GM06990 (cell line): ENCODE measurements around the gene MRPL28.

Experiments
- DNase-seq: peaks from one replicate; pipeline ENCODE4 v3.0.0-alpha.2; 2011; ENCODE audit not compliant: insufficient read length; ENCODE audit errors: extremely low read depth
- H3K27me3 ChIP-seq: replicated peaks from 2 replicates; pipeline ENCODE4 v1.6.0; 2011; ENCODE audit warnings: low read length; ENCODE audit not compliant: control insufficient read depth, insufficient read depth
- H3K36me3 ChIP-seq: 2 replicates; pipeline ENCODE4 v1.5.1; 2011; ENCODE audit warnings: low read length; ENCODE audit not compliant: control insufficient read depth, insufficient read depth
- H3K4me3 ChIP-seq: replicated peaks from 2 replicates; pipeline ENCODE4 v1.5.1; 2011; ENCODE audit warnings: low read depth, mild to moderate bottlenecking, control low read depth, low read length
- TF ChIP-seq, protein P1 (sequence below): IDR thresholded peaks from 2 replicates; pipeline ENCODE4 v1.5.1; 2011; ENCODE audit warnings: low read length, control low read depth, mild to moderate bottlenecking, inconsistent platforms; ENCODE audit not compliant: insufficient read depth, poor library complexity, severe bottlenecking

The MRPL28 gene

DNA sequence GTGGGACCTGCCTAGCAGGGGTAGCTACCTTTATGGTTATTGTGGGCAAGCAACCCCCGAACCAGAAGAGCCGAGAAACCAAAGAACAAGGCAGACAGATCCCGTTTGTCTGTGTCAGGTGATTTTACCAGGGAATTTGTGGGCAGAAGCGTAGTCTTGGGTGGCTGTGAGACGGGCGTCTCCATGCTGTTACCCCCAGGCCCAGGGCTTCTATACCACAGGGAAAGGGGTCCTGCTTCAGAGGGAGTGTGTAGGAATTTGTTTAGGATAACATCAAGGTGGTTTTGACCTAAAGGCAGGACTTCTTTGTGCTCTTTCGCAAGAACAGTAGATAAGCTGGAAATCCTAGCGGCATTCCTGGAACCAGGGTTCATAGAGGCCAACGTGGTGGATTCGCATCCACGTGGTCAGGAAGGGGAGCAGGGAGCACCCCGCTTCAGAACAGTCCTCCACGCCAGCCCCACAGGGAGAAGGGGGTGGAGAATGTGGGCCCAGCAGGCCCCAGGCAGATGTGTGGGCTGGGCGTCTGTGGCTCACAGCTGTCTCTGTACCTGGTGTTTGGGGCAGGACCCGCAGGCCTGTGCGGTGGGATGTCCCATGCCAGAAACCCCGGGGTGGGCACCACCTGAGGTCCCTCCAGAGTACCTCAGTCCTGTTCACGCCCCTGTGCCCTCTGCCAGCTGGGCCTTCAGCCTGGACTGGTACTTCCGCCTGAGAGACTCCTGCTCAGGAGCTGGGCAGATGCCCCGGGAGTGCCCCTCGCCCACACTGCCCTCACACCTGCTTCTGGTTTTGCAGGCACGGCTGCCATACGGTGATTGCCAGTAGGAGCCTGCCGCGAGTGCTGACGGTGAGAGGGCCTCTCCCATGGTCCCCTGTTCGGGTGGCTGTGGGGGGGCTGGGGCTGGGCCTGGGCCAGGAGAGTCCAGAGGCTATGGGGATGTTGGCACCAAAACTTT lies 35.5 kb upstream of the MRPL28 start:
- Histone ChIP-seq H3K27me3 (no peaks in the 10 kb centered on the region), H3K36me3 (no peaks in the 10 kb centered on the region), H3K4me3 (no peak overlapping the region)
- TF ChIP-seq, protein P1, sequence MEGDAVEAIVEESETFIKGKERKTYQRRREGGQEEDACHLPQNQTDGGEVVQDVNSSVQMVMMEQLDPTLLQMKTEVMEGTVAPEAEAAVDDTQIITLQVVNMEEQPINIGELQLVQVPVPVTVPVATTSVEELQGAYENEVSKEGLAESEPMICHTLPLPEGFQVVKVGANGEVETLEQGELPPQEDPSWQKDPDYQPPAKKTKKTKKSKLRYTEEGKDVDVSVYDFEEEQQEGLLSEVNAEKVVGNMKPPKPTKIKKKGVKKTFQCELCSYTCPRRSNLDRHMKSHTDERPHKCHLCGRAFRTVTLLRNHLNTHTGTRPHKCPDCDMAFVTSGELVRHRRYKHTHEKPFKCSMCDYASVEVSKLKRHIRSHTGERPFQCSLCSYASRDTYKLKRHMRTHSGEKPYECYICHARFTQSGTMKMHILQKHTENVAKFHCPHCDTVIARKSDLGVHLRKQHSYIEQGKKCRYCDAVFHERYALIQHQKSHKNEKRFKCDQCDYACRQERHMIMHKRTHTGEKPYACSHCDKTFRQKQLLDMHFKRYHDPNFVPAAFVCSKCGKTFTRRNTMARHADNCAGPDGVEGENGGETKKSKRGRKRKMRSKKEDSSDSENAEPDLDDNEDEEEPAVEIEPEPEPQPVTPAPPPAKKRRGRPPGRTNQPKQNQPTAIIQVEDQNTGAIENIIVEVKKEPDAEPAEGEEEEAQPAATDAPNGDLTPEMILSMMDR = no peak
- DNase-seq = no peak

GRCh38 chr16:404971-405486 lies 34.7 kb upstream of the MRPL28 start:
- no peaks in the 10 kb centered on the region for H3K27me3 ChIP-seq
- TF ChIP-seq, protein P1 = no peak
- no peaks in the 10 kb centered on the region for H3K36me3 ChIP-seq
- no peak for DNase-seq
- H3K4me3 ChIP-seq = no peak overlapping the region

GRCh38 chr16:401468-402348 lies 31.4 kb upstream of the MRPL28 start, which contains the start of gene DECR2:
Gene DECR2, plus strand, starts transcription at chr16:401885. Its CDS starts 79 bp downstream, at chr16:401964.
- Histone ChIP-seq H3K27me3 (no peaks in the 10 kb centered on the region), H3K36me3 (no peaks in the 10 kb centered on the region; the same call in none of the 2 replicates), H3K4me3 (peak within 1 kb of the TSS; percentile 93)
- TF ChIP-seq, protein P1 = peak; percentile 58
- DNase-seq = peak; percentile 93

DNA sequence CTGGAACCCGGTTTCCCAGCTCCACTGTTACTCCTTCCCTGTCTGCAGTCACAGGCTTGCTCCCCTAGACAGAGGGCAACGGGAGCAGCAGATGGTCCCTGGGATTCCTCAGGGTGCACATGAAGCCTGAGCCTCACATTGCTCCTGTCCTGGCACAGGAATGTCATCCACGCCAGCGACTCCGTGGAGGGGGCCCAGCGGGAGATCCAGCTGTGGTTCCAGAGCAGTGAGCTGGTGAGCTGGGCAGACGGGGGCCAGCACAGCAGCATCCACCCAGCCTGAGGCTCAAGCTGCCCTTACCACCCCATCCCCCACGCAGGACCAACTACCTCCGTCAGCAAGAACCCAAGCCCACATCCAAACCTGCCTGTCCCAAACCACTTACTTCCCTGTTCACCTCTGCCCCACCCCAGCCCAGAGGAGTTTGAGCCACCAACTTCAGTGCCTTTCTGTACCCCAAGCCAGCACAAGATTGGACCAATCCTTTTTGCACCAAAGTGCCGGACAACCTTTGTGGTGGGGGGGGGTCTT lies 29.8 kb upstream of the MRPL28 start:
- no peak for DNase-seq
- Histone ChIP-seq H3K36me3 (no peaks in the 10 kb centered on the region; the same call in none of the 2 replicates), H3K27me3 (no peaks in the 10 kb centered on the region), H3K4me3 (peak overlapping the region; percentile 93)
- TF ChIP-seq, protein P1 = no peak

GRCh38 chr16:399340-400019 lies 29.1 kb upstream of the MRPL28 start:
- H3K4me3 ChIP-seq = no peak overlapping the region

More at GRCh38 chr16:399340-400019, 29.1 kb upstream of the MRPL28 start:
- no peak for DNase-seq
- TF ChIP-seq, protein P1 = no peak
- Histone ChIP-seq H3K36me3 (no peaks in the 10 kb centered on the region; the same call in none of the 2 replicates), H3K27me3 (no peaks in the 10 kb centered on the region)
